ENCODE results near the gene ZFC3H1. TPM values are rescaled to one million over a fixed set of nuclear protein-coding genes. Genes with fewer than 3 reads are reported as not detected.

The ZFC3H1 gene
- total and polyA plus RNA-seq, 2 of the 8 experiments (the other 6 are each of a cell fraction or from before 2014, with no cell fraction given): 20.0 to 32.4 TPM

DNA sequence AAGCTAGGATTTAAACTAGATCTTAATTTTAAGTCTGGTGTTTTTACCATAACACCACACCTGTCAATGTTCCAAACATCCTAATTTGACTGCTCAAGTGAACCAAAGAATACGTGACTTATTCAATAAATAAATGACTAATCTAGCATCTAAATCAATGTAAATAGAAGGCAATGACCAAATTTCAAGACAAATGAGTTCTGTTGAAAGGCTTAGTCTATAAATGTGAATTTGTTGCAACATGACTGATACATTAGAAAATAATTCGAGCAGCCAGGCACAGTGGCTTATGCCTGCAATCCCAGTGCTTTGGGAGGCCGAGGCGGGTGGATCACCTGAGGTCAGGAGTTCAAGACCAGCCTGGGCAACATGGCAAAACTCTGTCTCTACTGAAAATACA, 15.1 kb downstream of the ZFC3H1 start:
- DNase-seq (ENCODE audit: low read depth in 1 of 2, low spot score in 2 of 2): no peak
- Histone ChIP-seq H2BK120ac (replicated peaks; ENCODE audit: low read depth, low read length) (no peak overlapping the region), H3K27ac (ENCODE audit: low read depth, low read length) (no peak overlapping the region), H3K9me3 (ENCODE audit: insufficient read depth in 2 of 2, low read depth in 1 of 2, low read length in 1 of 2) (no peaks in the 10 kb centered on the region; a peak in 1 of 4 replicates), H3K14ac (ENCODE audit: insufficient read length) (no peak overlapping the region), H3K4me3 (ENCODE audit: extremely low read depth in 1 of 4, insufficient read depth in 2 of 4, low read depth in 3 of 4, low read length in 4 of 4) (no peak overlapping the region), H4K91ac (replicated peaks; ENCODE audit: insufficient read length, low read length) (no peak overlapping the region), H2AK5ac (ENCODE audit: low read depth, low read length) (no peak overlapping the region), H2BK15ac (ENCODE audit: low read length) (no peak overlapping the region), H3K4ac (replicated peaks; ENCODE audit: insufficient read length, low read depth, low read length) (no peak overlapping the region), H3K23ac (ENCODE audit: insufficient read length) (no peak overlapping the region), H3K18ac (ENCODE audit: extremely low read depth, low read length) (no peak overlapping the region), H4K5ac (ENCODE audit: insufficient read length, low read depth, low read length) (no peak overlapping the region), H3K9ac (replicated peaks in 1 of 4; ENCODE audit: extremely low read depth in 1 of 4, low read depth in 3 of 4, low read length in 3 of 4) (no peak overlapping the region), H2AFZ (ENCODE audit: low read length) (no peak overlapping the region), H2BK5ac (ENCODE audit: low read depth, low read length) (no peak overlapping the region), H3K27me3 (replicated peaks in 1 of 4; ENCODE audit: control insufficient read depth in 3 of 4, extremely low read depth in 1 of 4, insufficient read depth in 3 of 4, low read length in 3 of 4) (no peaks in the 10 kb centered on the region), H3K36me3 (ENCODE audit: control insufficient read depth in 2 of 4, insufficient read depth in 4 of 4, low read length in 3 of 4) (peaks cover 6 to 48% (median 20%) of the 10 kb centered on the region in 4 experiments; a peak in 7 of 8 replicates), H2BK20ac (ENCODE audit: low read length) (no peak overlapping the region), H3K56ac (replicated peaks; ENCODE audit: insufficient read length, low read depth, low read length) (no peak overlapping the region), H3K79me1 (ENCODE audit: low read depth, low read length) (no peaks in the 10 kb centered on the region), H3K4me2 (ENCODE audit: insufficient read depth in 1 of 2, low read depth in 2 of 2, low read length in 2 of 2) (no peak overlapping the region), H3K79me2 (ENCODE audit: control insufficient read depth in 1 of 2, insufficient read depth in 2 of 2, low read length in 2 of 2) (peaks cover 0 to 41% of the 10 kb centered on the region in 2 experiments; a peak in 2 of 4 replicates), H3K4me1 (replicated peaks in 1 of 4; ENCODE audit: control insufficient read depth in 3 of 4, insufficient read depth in 4 of 4, low read length in 3 of 4) (no peaks in the 10 kb centered on the region), H4K8ac (ENCODE audit: extremely low read depth, insufficient read depth, low read length) (no peak overlapping the region), H2BK12ac (ENCODE audit: low read depth, low read length) (no peak overlapping the region), H4K20me1 (replicated peaks in 1 of 2; ENCODE audit: control insufficient read depth in 1 of 2, insufficient read depth in 2 of 2, low read length in 2 of 2) (no peaks in the 10 kb centered on the region), H3K23me2 (ENCODE audit: low read depth, low read length) (no peaks in the 10 kb centered on the region)
- 90% methylated on average over 4 of the region's 4 CpGs; no CpG with 5 or more reads in 1 of the 2 experiments for WGBS, 2 experiments (ENCODE audit: extremely low coverage in 1 of 2, insufficient coverage in 1 of 2, insufficient read length in 1 of 2, insufficient replicate concordance in 2 of 2, low coverage in 1 of 2, low lambda C conversion rate in 2 of 2, missing lambda C conversion rate in 1 of 2)
- no peak for FAIRE-seq
- TF ChIP-seq GTF2F1 (IDR thresholded peaks at IDR 0.05; ENCODE audit: borderline replicate concordance, low read depth, low read length) (no peak), POLR2A (IDR thresholded peaks at IDR 0.05; ENCODE audit: control extremely low read depth in 1 of 2, low read depth in 2 of 2, low read length in 2 of 2) (no peak), SP1 (IDR thresholded peaks at IDR 0.05; ENCODE audit: low read depth, low read length) (no peak), CREB1 (IDR thresholded peaks at IDR 0.05) (no peak), TAF7 (optimal IDR thresholded peaks at IDR 0.05; ENCODE audit: borderline replicate concordance, low read depth, low read length) (no peak), SIN3A (conservative IDR thresholded peaks at IDR 0.05 in 1 of 2, IDR thresholded peaks at IDR 0.05 in 1 of 2; ENCODE audit: low read depth in 1 of 2, low read length in 2 of 2) (no peak), RAD21 (IDR thresholded peaks at IDR 0.05 in 1 of 2, conservative IDR thresholded peaks at IDR 0.05 in 1 of 2; ENCODE audit: low read depth in 2 of 2, low read length in 2 of 2) (no peak)
- POLR2A ChIA-PET (ENCODE audit: partially characterized antibody): no interaction called here
- CTCF ChIA-PET (ENCODE audit: partially characterized antibody): interaction anchor here (0.7 to 1.2 kb wide), 3 partner anchors 9 to 73 kb away, joined by 3 to 5 read pairs (median 4); no protein-coding TSS in a partner anchor

Data from H1 (cell line).